ENCODE measurements around the gene LIPC. TPM values are rescaled to one million over a fixed set of nuclear protein-coding genes. Genes with fewer than 3 reads are reported as not detected.

Gene LIPC
- total and polyA plus RNA-seq, 4 donors, result 0.38 to 0.93 (median 0.52) TPM; not detected in 1

DNA sequence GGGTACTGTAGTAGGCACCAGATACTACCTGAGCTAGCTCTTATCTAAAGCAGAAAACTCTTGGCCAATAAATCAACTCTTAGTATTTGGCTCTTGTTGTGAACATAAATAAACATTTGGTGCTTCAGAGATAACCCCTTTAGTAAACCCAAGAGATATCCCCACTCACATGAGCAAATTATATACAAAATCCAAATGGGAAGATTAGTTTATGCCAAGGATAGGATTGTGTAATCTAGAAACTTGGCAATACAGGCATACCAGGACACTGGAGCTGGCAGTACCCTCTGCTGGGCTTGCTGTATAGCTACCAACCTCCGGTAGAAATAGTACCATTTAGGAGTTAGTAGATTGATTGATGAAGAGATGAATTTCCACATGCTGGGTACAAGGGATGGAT, 127.0 kb downstream of the LIPC start:
- DNase-seq (no peak), ATAC-seq (ENCODE audit: low FRiP score) (no peak)
- intact Hi-C loops (cut with DNase I), result no loop called here
- peaks cover 0 to 1% of the 10 kb centered on the region in 2 donors for H3K27me3 ChIP-seq (ENCODE audit: control insufficient read depth in 1 of 2, insufficient read depth in 2 of 2, low read length in 1 of 2)
- no peaks in the 10 kb centered on the region for H3K4me1 ChIP-seq (ENCODE audit: control insufficient read depth in 1 of 2, insufficient read depth in 2 of 2, low read length in 2 of 2)
- H3K9me3 ChIP-seq (ENCODE audit: control insufficient read depth, low read length), result no peaks in the 10 kb centered on the region
- no peaks in the 10 kb centered on the region for H3K36me3 ChIP-seq (ENCODE audit: control insufficient read depth in 1 of 2, insufficient read depth in 2 of 2, low read length in 1 of 2)
- WGBS, 2 donors, result 79 to 81% methylated on average over 1 of the region's 1 CpG
- no peak overlapping the region for H3K27ac ChIP-seq (ENCODE audit: low read depth in 1 of 2, low read length in 2 of 2)
- no peak overlapping the region for H3K4me3 ChIP-seq (ENCODE audit: low read length in 2 of 2)

DNA sequence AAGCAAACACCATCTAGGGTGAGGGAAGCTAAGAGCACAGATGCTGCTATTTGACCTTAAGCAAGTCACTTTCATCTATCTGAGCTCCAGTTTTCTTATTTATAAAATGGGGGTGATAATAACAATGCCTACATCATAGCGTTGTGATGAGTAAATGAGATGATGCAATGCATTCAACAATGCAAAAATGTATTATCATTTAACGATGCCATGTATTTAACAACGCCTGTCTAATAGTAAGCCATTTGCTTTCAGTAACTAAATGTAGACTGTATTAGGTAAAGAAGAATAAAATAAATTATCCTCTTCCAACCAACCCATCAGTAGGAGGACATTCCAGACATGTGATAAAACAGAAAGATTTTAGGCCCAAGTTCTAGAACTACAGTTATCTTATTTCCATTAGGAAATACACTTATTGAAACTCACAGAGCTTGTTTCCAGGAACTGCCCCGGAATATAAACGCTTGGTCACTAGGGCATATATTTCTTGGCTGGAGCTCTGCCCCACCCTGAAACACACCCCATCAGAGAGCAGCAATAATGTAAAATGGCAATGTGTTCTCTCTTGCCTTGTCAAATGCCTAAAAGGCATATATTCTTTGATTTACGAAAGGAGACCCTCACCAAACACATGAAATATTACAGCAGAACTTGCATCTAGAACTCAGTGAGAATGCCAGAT, 128.3 kb downstream of the LIPC start:
- no peaks in the 10 kb centered on the region for H3K4me1 ChIP-seq (ENCODE audit: control insufficient read depth in 1 of 2, insufficient read depth in 2 of 2, low read length in 2 of 2)
- H3K36me3 ChIP-seq (ENCODE audit: control insufficient read depth in 1 of 2, insufficient read depth in 2 of 2, low read length in 1 of 2), result no peaks in the 10 kb centered on the region
- no peak overlapping the region for H3K27ac ChIP-seq (ENCODE audit: low read depth in 1 of 2, low read length in 2 of 2)
- intact Hi-C loops (cut with DNase I), result no loop called here
- 74 to 76% methylated on average over 6 of the region's 6 CpGs for WGBS, 2 donors
- H3K4me3 ChIP-seq (ENCODE audit: low read length in 2 of 2), result no peak overlapping the region
- H3K27me3 ChIP-seq (ENCODE audit: control insufficient read depth in 1 of 2, insufficient read depth in 2 of 2, low read length in 1 of 2), result peaks cover 0 to 1% of the 10 kb centered on the region in 2 donors
- no peaks in the 10 kb centered on the region for H3K9me3 ChIP-seq (ENCODE audit: control insufficient read depth, low read length)
- DNase-seq, result no peak
- ATAC-seq (ENCODE audit: low FRiP score), result no peak

DNA sequence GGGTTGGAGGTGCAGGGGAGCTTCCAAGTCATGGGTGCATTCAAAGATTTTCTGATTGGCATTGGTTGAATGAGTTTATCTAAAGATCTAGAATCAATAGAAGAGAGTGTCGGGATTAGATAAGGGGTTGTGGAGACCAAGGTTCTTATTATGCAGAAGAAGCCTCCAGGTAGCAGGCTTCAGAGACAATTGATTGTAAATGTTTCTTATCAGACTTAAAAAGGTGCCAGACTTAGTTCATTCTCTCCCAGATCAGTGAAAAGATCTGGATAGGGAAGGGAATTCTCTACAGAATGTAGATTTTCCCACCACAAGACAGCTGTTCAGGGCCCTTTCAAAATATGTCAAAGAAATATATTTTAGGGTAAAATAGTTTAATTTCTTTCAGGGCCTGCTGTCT, 129.5 kb downstream of the LIPC start:
- Histone ChIP-seq H3K36me3 (ENCODE audit: control insufficient read depth in 1 of 2, insufficient read depth in 2 of 2, low read length in 1 of 2) (no peaks in the 10 kb centered on the region), H3K9me3 (ENCODE audit: control insufficient read depth, low read length) (no peaks in the 10 kb centered on the region), H3K4me1 (ENCODE audit: control insufficient read depth in 1 of 2, insufficient read depth in 2 of 2, low read length in 2 of 2) (no peaks in the 10 kb centered on the region), H3K27ac (ENCODE audit: low read depth in 1 of 2, low read length in 2 of 2) (no peak overlapping the region), H3K4me3 (ENCODE audit: low read length in 2 of 2) (no peak overlapping the region), H3K27me3 (ENCODE audit: control insufficient read depth in 1 of 2, insufficient read depth in 2 of 2, low read length in 1 of 2) (peaks cover 0 to 1% of the 10 kb centered on the region in 2 donors)
- DNase-seq (no peak), ATAC-seq (ENCODE audit: low FRiP score) (no peak)
- WGBS, 2 donors, result 0% methylated on average over 1 of the region's 1 CpG
- intact Hi-C loops (cut with DNase I), result no loop called here

DNA sequence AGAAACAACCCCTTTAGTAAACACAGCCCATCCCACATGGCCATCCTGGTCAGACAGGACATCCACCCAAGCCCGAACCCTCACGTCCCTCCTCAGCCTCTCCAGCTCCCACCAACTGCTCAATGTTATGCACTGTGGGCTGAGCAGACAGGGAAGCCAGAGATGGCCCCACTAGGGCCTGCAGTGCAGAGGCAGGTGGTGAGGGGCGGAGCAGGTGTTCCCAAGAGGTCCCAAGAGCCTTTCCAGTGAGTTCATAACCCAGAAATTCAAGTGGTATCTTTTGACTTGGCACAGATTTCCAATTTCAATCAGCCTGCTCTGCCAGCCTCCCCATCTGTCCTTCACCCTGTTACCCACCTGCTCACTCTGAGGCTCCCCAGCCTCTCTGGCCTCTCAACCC, 130.3 kb downstream of the LIPC start:
- intact Hi-C loops (cut with DNase I), result no loop called here
- ATAC-seq (ENCODE audit: low FRiP score), result no peak
- peak in 1 of 2 donors; percentile 33 for DNase-seq
- H3K4me1 ChIP-seq (ENCODE audit: control insufficient read depth in 1 of 2, insufficient read depth in 2 of 2, low read length in 2 of 2), result no peaks in the 10 kb centered on the region
- 46 to 76% methylated on average over 3 of the region's 3 CpGs for WGBS, 2 donors
- H3K9me3 ChIP-seq (ENCODE audit: control insufficient read depth, low read length), result no peaks in the 10 kb centered on the region
- H3K4me3 ChIP-seq (ENCODE audit: low read length in 2 of 2), result no peak overlapping the region
- H3K27ac ChIP-seq (ENCODE audit: low read depth in 1 of 2, low read length in 2 of 2), result no peak overlapping the region
- H3K27me3 ChIP-seq (ENCODE audit: control insufficient read depth in 1 of 2, insufficient read depth in 2 of 2, low read length in 1 of 2), result peaks cover 0 to 1% of the 10 kb centered on the region in 2 donors
- H3K36me3 ChIP-seq (ENCODE audit: control insufficient read depth in 1 of 2, insufficient read depth in 2 of 2, low read length in 1 of 2), result no peaks in the 10 kb centered on the region

DNA sequence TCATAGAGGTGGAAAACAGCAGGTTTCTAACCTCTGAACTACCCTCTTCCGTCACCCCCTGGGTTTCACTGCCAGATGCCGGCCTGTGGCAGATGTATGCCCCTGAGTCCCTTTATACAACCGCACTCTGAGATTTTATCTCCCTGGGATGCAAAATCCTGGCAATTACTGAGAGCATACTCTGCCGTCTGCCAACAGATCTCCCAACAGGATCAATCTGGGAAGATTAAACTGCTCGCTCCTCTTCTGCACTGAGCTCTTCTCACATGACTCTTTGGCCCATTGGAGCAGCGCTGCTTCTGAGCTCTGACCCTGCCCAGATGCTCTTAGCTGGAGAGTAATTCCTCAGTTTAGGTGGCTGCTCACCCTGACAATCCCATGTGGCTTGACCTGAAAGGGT, 133.2 kb downstream of the LIPC start:
- H3K27me3 ChIP-seq (ENCODE audit: control insufficient read depth in 1 of 2, insufficient read depth in 2 of 2, low read length in 1 of 2), result no peaks in the 10 kb centered on the region
- DNase-seq (no peak), ATAC-seq (ENCODE audit: low FRiP score) (no peak)
- no peak overlapping the region for H3K4me3 ChIP-seq (ENCODE audit: low read length in 2 of 2)
- no peaks in the 10 kb centered on the region for H3K4me1 ChIP-seq (ENCODE audit: control insufficient read depth in 1 of 2, insufficient read depth in 2 of 2, low read length in 2 of 2)
- 77% methylated on average over 6 of the region's 6 CpGs for WGBS, 2 donors
- no peaks in the 10 kb centered on the region for H3K36me3 ChIP-seq (ENCODE audit: control insufficient read depth in 1 of 2, insufficient read depth in 2 of 2, low read length in 1 of 2)
- H3K27ac ChIP-seq (ENCODE audit: low read depth in 1 of 2, low read length in 2 of 2), result no peak overlapping the region
- intact Hi-C loops (cut with DNase I), result no loop called here
- no peaks in the 10 kb centered on the region for H3K9me3 ChIP-seq (ENCODE audit: control insufficient read depth, low read length)

DNA sequence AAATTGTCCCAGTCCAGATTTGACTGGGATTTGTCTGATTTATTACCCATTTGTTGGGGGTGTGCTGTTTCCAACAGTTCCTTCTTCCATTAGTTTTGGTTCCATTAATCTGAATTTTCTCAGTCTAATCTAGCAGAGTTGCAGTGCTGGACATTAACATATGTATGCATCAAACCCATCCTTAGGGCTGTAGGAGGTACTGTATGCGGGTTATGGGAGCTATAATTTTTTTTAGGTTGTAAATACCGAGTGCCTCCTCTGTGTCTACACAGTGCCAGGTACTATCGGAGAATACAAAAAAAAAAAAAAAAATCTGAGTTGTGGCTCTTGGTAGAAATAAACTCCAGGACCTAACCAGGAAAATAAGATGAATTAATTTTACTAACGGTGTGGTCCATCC, 133.8 kb downstream of the LIPC start:
- H3K36me3 ChIP-seq (ENCODE audit: control insufficient read depth in 1 of 2, insufficient read depth in 2 of 2, low read length in 1 of 2), result no peaks in the 10 kb centered on the region
- ATAC-seq (ENCODE audit: low FRiP score), result no peak
- H3K27ac ChIP-seq (ENCODE audit: low read depth in 1 of 2, low read length in 2 of 2), result no peak overlapping the region
- 68% methylated on average over 4 of the region's 4 CpGs for WGBS, 2 donors
- no peaks in the 10 kb centered on the region for H3K4me1 ChIP-seq (ENCODE audit: control insufficient read depth in 1 of 2, insufficient read depth in 2 of 2, low read length in 2 of 2)
- intact Hi-C loops (cut with DNase I), result no loop called here
- no peaks in the 10 kb centered on the region for H3K9me3 ChIP-seq (ENCODE audit: control insufficient read depth, low read length)
- DNase-seq, result no peak
- no peak overlapping the region for H3K4me3 ChIP-seq (ENCODE audit: low read length in 2 of 2)
- no peaks in the 10 kb centered on the region for H3K27me3 ChIP-seq (ENCODE audit: control insufficient read depth in 1 of 2, insufficient read depth in 2 of 2, low read length in 1 of 2)

DNA sequence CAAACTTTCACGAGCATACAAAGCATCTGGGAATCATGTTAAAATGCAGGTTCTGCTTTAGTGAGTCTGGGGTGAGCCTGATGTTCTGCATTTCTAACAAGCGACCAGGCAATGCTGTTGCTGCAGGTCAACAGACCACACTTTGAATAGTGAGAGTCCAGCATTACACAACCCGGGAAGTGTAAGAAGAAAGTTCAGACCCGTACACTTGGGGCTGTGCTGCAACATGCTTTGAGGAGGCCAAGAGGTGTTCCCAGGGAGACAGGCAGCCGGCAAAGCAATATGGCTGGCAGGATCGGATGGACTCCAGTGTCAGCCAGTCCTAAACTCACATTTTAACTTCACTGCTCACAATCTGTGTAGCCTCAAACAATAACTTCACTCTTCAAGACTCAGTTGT, 134.2 kb downstream of the LIPC start:
- H3K27ac ChIP-seq (ENCODE audit: low read depth in 1 of 2, low read length in 2 of 2), result no peak overlapping the region
- WGBS, 2 donors, result 79 to 81% methylated on average over 6 of the region's 6 CpGs
- DNase-seq, result no peak

DNA sequence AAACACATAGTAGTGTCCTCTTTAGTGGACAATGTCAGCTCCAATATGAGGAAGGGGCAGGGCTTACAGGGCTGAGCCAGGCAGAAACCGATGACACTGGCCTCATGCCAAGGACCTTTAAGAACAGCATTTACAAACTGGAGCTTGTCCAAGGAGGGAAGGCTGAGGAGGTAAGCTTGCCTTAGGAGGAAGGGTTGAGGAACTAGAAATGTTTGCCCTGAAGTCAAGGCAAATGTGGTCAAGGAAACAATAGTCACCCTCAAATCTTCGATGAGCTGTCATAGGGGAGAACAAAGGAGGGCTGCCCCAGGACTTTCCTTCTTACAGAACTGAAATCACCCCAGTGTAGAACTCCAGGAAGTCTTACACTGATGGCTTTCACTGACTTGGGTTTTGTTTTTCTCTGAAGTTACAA, 136.4 kb downstream of the LIPC start:
- 35 to 40% methylated on average over 2 of the region's 2 CpGs for WGBS, 2 donors
- no peaks in the 10 kb centered on the region for H3K36me3 ChIP-seq (ENCODE audit: control insufficient read depth in 1 of 2, insufficient read depth in 2 of 2, low read length in 1 of 2)
- DNase-seq, result peak in 1 of 2 donors; percentile 66

More for the DNA sequence above, 134.2 kb downstream of the LIPC start:
- Histone ChIP-seq H3K4me1 (ENCODE audit: control insufficient read depth in 1 of 2, insufficient read depth in 2 of 2, low read length in 2 of 2) (no peaks in the 10 kb centered on the region), H3K9me3 (ENCODE audit: control insufficient read depth, low read length) (no peaks in the 10 kb centered on the region), H3K4me3 (ENCODE audit: low read length in 2 of 2) (no peak overlapping the region), H3K27me3 (ENCODE audit: control insufficient read depth in 1 of 2, insufficient read depth in 2 of 2, low read length in 1 of 2) (no peaks in the 10 kb centered on the region), H3K36me3 (ENCODE audit: control insufficient read depth in 1 of 2, insufficient read depth in 2 of 2, low read length in 1 of 2) (no peaks in the 10 kb centered on the region)
- ATAC-seq (ENCODE audit: low FRiP score), result no peak
- intact Hi-C loops (cut with DNase I), result no loop called here

DNA sequence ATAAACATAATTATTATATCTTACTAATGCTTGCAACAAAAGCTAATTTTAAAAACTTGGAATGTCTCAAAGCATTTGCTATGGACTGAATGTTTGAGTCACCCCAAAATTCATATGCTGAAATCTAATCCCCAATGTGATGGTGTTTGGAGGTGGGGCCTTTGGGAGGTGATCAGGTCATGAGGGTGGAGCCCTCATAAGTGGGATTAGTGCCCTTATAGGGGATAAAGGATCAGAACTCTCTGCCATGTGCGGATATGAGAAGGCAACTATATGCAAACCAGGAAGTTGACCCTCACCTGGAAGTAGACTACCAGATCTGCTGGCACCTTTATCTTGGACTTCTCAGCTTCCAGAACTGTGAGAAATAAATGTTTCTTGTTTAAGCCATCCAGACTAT, 137.7 kb downstream of the LIPC start:
- DNase-seq (no peak), ATAC-seq (ENCODE audit: low FRiP score) (no peak)
- Histone ChIP-seq H3K27ac (ENCODE audit: low read depth in 1 of 2, low read length in 2 of 2) (no peak overlapping the region), H3K4me3 (ENCODE audit: low read length in 2 of 2) (no peak overlapping the region), H3K9me3 (ENCODE audit: control insufficient read depth, low read length) (no peaks in the 10 kb centered on the region), H3K36me3 (ENCODE audit: control insufficient read depth in 1 of 2, insufficient read depth in 2 of 2, low read length in 1 of 2) (no peaks in the 10 kb centered on the region), H3K27me3 (ENCODE audit: control insufficient read depth in 1 of 2, insufficient read depth in 2 of 2, low read length in 1 of 2) (no peaks in the 10 kb centered on the region), H3K4me1 (ENCODE audit: control insufficient read depth in 1 of 2, insufficient read depth in 2 of 2, low read length in 2 of 2) (no peaks in the 10 kb centered on the region)
- intact Hi-C loops (cut with DNase I), result no loop called here
- 93 to 100% methylated on average over 1 of the region's 1 CpG for WGBS, 2 donors

More for the DNA sequence above, 136.4 kb downstream of the LIPC start:
- ATAC-seq (ENCODE audit: low FRiP score), result no peak
- no peak overlapping the region for H3K4me3 ChIP-seq (ENCODE audit: low read length in 2 of 2)
- intact Hi-C loops (cut with DNase I), result no loop called here
- H3K9me3 ChIP-seq (ENCODE audit: control insufficient read depth, low read length), result no peaks in the 10 kb centered on the region
- H3K27ac ChIP-seq (ENCODE audit: low read depth in 1 of 2, low read length in 2 of 2), result no peak overlapping the region
- H3K27me3 ChIP-seq (ENCODE audit: control insufficient read depth in 1 of 2, insufficient read depth in 2 of 2, low read length in 1 of 2), result no peaks in the 10 kb centered on the region
- no peaks in the 10 kb centered on the region for H3K4me1 ChIP-seq (ENCODE audit: control insufficient read depth in 1 of 2, insufficient read depth in 2 of 2, low read length in 2 of 2)

All from aorta (tissue), 5 donors.